ENCODE results near the gene PNPLA7.

DNA sequence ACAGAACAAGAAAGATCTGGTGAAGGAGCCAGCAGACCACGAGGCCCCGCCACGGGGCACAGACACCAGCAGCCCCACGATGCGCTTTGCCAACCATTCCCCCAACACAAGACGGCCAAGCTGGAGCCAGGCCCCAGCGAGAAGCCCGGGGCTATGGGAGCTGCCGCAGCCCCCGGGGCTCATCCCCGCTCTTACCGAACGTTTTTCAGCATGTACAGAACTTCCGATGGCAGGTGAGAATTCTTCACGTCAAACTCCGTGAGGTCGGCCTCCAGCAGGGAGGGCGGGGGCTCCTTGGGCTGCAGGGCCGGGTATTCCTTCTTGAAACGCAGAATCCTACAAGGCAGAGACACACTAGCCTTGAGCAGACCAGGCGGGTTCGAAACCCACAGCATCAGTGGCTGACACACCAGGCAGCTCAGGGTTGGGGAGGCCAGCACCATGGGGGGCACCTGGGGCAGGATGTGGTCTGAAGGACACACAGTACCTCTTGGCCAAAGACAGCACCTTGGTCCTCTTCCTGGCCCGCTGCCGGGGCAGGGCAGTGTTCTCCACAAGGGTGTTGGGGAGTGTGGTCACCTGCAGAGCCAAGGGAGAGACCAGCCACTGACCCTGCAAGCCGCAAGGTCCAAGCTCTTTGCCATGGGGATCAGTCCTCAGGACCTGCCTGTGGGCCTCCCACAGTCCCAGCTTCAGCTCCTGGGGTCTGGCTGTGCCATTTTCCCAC, 6.8 kb downstream of the PNPLA7 start:
- TF ChIP-seq, protein P1, sequence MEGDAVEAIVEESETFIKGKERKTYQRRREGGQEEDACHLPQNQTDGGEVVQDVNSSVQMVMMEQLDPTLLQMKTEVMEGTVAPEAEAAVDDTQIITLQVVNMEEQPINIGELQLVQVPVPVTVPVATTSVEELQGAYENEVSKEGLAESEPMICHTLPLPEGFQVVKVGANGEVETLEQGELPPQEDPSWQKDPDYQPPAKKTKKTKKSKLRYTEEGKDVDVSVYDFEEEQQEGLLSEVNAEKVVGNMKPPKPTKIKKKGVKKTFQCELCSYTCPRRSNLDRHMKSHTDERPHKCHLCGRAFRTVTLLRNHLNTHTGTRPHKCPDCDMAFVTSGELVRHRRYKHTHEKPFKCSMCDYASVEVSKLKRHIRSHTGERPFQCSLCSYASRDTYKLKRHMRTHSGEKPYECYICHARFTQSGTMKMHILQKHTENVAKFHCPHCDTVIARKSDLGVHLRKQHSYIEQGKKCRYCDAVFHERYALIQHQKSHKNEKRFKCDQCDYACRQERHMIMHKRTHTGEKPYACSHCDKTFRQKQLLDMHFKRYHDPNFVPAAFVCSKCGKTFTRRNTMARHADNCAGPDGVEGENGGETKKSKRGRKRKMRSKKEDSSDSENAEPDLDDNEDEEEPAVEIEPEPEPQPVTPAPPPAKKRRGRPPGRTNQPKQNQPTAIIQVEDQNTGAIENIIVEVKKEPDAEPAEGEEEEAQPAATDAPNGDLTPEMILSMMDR (IDR thresholded peaks at IDR 0.05), result no peak
- TF ChIP-seq EZH2phosphoT487 (IDR thresholded peaks at IDR 0.05; ENCODE audit: borderline replicate concordance, low read depth) (no peak), FOSL2 (IDR thresholded peaks at IDR 0.05; ENCODE audit: borderline replicate concordance, low read depth) (no peak)

Data from SK-N-SH (cell line).